CD8-positive, alpha-beta memory T cell (primary cell): ENCODE results near the gene FHIT. TPM values are rescaled to one million over a fixed set of nuclear protein-coding genes. Genes with fewer than 3 reads are reported as not detected.

Experiments used
- CTCF ChIA-PET: fragments of 350-600 bp; sonication (Branson Sonifier 250); formaldehyde crosslinking; loops from one replicate; lab custom pipeline; 2021; ENCODE audit warnings: antibody characterized with exemption; lab: Charles Lee
- POLR2A ChIA-PET: fragments of 350-600 bp; sonication (Branson Sonifier 250); formaldehyde crosslinking; loops from one replicate; lab custom pipeline; 2021; ENCODE audit warnings: antibody characterized with exemption; lab: Charles Lee
- DNase-seq, 5 donors: peaks; one replicate each; pipeline versions ENCODE4 v3.0.0 to v3.0.0-alpha.2; 2020 to 2022; ENCODE audit warnings: mixed read lengths in 1 of 5
- H3K27ac ChIP-seq: one replicate; pipeline ENCODE4 v1.7.0; 2013; ENCODE audit warnings: low read depth, mild to moderate bottlenecking, low read length, moderate library complexity
- H3K27me3 ChIP-seq: 2 replicates; pipeline ENCODE4 v1.7.0; 2013; ENCODE audit warnings: low read length, mild to moderate bottlenecking; ENCODE audit not compliant: insufficient read depth, poor library complexity, severe bottlenecking
- H3K36me3 ChIP-seq: 2 replicates; pipeline ENCODE4 v1.7.0; 2013; ENCODE audit warnings: mild to moderate bottlenecking, low read length, moderate library complexity; ENCODE audit not compliant: insufficient read depth
- H3K4me1 ChIP-seq: 2 replicates; pipeline ENCODE4 v1.7.0; 2013; ENCODE audit warnings: mild to moderate bottlenecking, low read length, moderate library complexity; ENCODE audit not compliant: insufficient read depth
- H3K4me3 ChIP-seq: 2 replicates; pipeline ENCODE4 v1.7.0; 2013; ENCODE audit warnings: mild to moderate bottlenecking, low read length
- H3K9me3 ChIP-seq: 2 replicates; pipeline ENCODE4 v1.7.0; 2013; ENCODE audit warnings: mild to moderate bottlenecking, low read length
- H3K27ac Mint-ChIP-seq, 8 donors: one replicate each; pipeline ENCODE4 v1.8.0; 2020 to 2021; ENCODE audit warnings: mixed read lengths in 8 of 8, mild to moderate bottlenecking in 6 of 8, inconsistent platforms in 3 of 8, moderate library complexity in 3 of 8
- H3K27me3 Mint-ChIP-seq, 2 donors: one replicate each; pipeline ENCODE4 v1.8.0; 2020 to 2021; ENCODE audit warnings: mixed read lengths in 2 of 2, mild to moderate bottlenecking in 1 of 2, moderate library complexity in 1 of 2
- H3K36me3 Mint-ChIP-seq, 3 donors: one replicate each; pipeline ENCODE4 v1.8.0; 2020 to 2021; ENCODE audit warnings: mixed read lengths in 3 of 3, inconsistent platforms in 1 of 3, mild to moderate bottlenecking in 1 of 3
- H3K4me1 Mint-ChIP-seq, 3 donors: one replicate each; pipeline ENCODE4 v1.8.0; 2020 to 2021; ENCODE audit warnings: mixed read lengths in 3 of 3, inconsistent platforms in 1 of 3, mild to moderate bottlenecking in 1 of 3
- H3K4me3 Mint-ChIP-seq, 7 donors: one replicate each; pipeline ENCODE4 v1.8.0; 2020 to 2021; ENCODE audit warnings: mixed read lengths in 7 of 7, mild to moderate bottlenecking in 6 of 7, moderate library complexity in 4 of 7, inconsistent platforms in 2 of 7
- H3K9me3 Mint-ChIP-seq, 5 donors: one replicate each; pipeline ENCODE4 v1.8.0; 2020 to 2022; ENCODE audit warnings: mixed read lengths in 5 of 5, mild to moderate bottlenecking in 3 of 5, moderate library complexity in 2 of 5, inconsistent platforms in 1 of 5
- polyA plus RNA-seq: library from polyadenylated mRNA; unstranded; fragments of 300-500 nt; fragmentation: Illumina TruSeq; gene quantifications from one replicate; pipeline ENCODE4 v1.2.3, GENCODE V29; 2021
- total RNA-seq, 2 experiments: library from RNA; stranded (reverse); gene quantifications; one replicate each; pipeline ENCODE4 v1.2.3, GENCODE V29; 2021

The FHIT gene
- total and polyA plus RNA-seq, 3 experiments from 2014 or later = 4.1 to 7.4 (median 4.2) TPM

- DNase-seq = no peak
- peaks cover 0 to 9% (median 3%) of the 10 kb centered on the region in 5 donors for H3K9me3 Mint-ChIP-seq
- no peaks in the 10 kb centered on the region for H3K27me3 ChIP-seq
- H3K4me3 ChIP-seq = no peak overlapping the region
- H3K4me1 Mint-ChIP-seq = no peaks in the 10 kb centered on the region
- no peak overlapping the region for H3K27ac Mint-ChIP-seq
- no peaks in the 10 kb centered on the region for H3K4me1 ChIP-seq
- ChIA-PET POLR2A (no interaction called here), CTCF (no interaction called here)
- H3K36me3 ChIP-seq = no peaks in the 10 kb centered on the region
- no peaks in the 10 kb centered on the region for H3K9me3 ChIP-seq
- peaks cover 0 to 4% (median 0%) of the 10 kb centered on the region in 3 donors for H3K36me3 Mint-ChIP-seq
- H3K27ac ChIP-seq = no peak overlapping the region
- no peak overlapping the region for H3K4me3 Mint-ChIP-seq
- peaks cover 3 to 4% of the 10 kb centered on the region in 2 donors for H3K27me3 Mint-ChIP-seq
These were observed 619.7 kb downstream of the FHIT start for GRCh38 chr3:60631509-60631908.

- no peak overlapping the region for H3K4me3 ChIP-seq
- peaks cover 0 to 9% (median 3%) of the 10 kb centered on the region in 5 donors for H3K9me3 Mint-ChIP-seq
- H3K27me3 ChIP-seq = no peaks in the 10 kb centered on the region
- H3K36me3 Mint-ChIP-seq = peaks cover 0 to 4% (median 0%) of the 10 kb centered on the region in 3 donors
- H3K9me3 ChIP-seq = no peaks in the 10 kb centered on the region
- no peak overlapping the region for H3K4me3 Mint-ChIP-seq
- H3K27ac ChIP-seq = no peak overlapping the region
- no peaks in the 10 kb centered on the region for H3K36me3 ChIP-seq
- DNase-seq = no peak
- CTCF ChIA-PET = no interaction called here
- POLR2A ChIA-PET = no interaction called here
- H3K27me3 Mint-ChIP-seq = peaks cover 3 to 4% of the 10 kb centered on the region in 2 donors
- H3K4me1 Mint-ChIP-seq = no peaks in the 10 kb centered on the region
- H3K27ac Mint-ChIP-seq = no peak overlapping the region
- no peaks in the 10 kb centered on the region for H3K4me1 ChIP-seq
These were observed 620.3 kb downstream of the FHIT start for GRCh38 chr3:60630953-60631352.

- peaks cover 0 to 9% (median 3%) of the 10 kb centered on the region in 5 donors for H3K9me3 Mint-ChIP-seq
- ChIA-PET CTCF (no interaction called here), POLR2A (no interaction called here)
- no peak for DNase-seq
- no peaks in the 10 kb centered on the region for H3K4me1 Mint-ChIP-seq
- H3K4me1 ChIP-seq = no peaks in the 10 kb centered on the region
- H3K27me3 Mint-ChIP-seq = peaks cover 3 to 4% of the 10 kb centered on the region in 2 donors
- no peak overlapping the region for H3K27ac ChIP-seq
- no peak overlapping the region for H3K27ac Mint-ChIP-seq
- H3K36me3 ChIP-seq = no peaks in the 10 kb centered on the region
- no peaks in the 10 kb centered on the region for H3K27me3 ChIP-seq
- no peak overlapping the region for H3K4me3 ChIP-seq
- no peaks in the 10 kb centered on the region for H3K9me3 ChIP-seq
- peaks cover 0 to 4% (median 0%) of the 10 kb centered on the region in 3 donors for H3K36me3 Mint-ChIP-seq
- no peak overlapping the region for H3K4me3 Mint-ChIP-seq
These were observed 621.4 kb downstream of the FHIT start for GRCh38 chr3:60629816-60630215.

GRCh38 chr3:60622349-60622748 is 628.9 kb downstream of the FHIT start:
- H3K9me3 Mint-ChIP-seq = peaks cover 4 to 14% (median 6%) of the 10 kb centered on the region in 5 donors
- no peaks in the 10 kb centered on the region for H3K36me3 ChIP-seq
- no peaks in the 10 kb centered on the region for H3K9me3 ChIP-seq
- no peaks in the 10 kb centered on the region for H3K27me3 ChIP-seq
- ChIA-PET POLR2A (no interaction called here), CTCF (no interaction called here)
- no peaks in the 10 kb centered on the region for H3K36me3 Mint-ChIP-seq
- no peak overlapping the region for H3K4me3 Mint-ChIP-seq
- no peaks in the 10 kb centered on the region for H3K4me1 Mint-ChIP-seq
- no peak overlapping the region for H3K27ac ChIP-seq
- DNase-seq = no peak
- H3K4me3 ChIP-seq = no peak overlapping the region
- no peaks in the 10 kb centered on the region for H3K27me3 Mint-ChIP-seq
- H3K27ac Mint-ChIP-seq = no peak overlapping the region
- no peaks in the 10 kb centered on the region for H3K4me1 ChIP-seq

GRCh38 chr3:60617188-60617587 is 634.1 kb downstream of the FHIT start:
- no peak for DNase-seq
- Histone ChIP-seq H3K27me3 (no peaks in the 10 kb centered on the region), H3K36me3 (no peaks in the 10 kb centered on the region), H3K4me3 (no peak overlapping the region), H3K9me3 (no peaks in the 10 kb centered on the region), H3K4me1 (no peaks in the 10 kb centered on the region), H3K27ac (no peak overlapping the region)
- Mint-ChIP-seq H3K27ac (no peak overlapping the region), H3K36me3 (peaks cover 0 to 5% (median 0%) of the 10 kb centered on the region in 3 donors), H3K4me3 (no peak overlapping the region), H3K4me1 (no peaks in the 10 kb centered on the region), H3K27me3 (peaks cover 0 to 2% of the 10 kb centered on the region in 2 donors), H3K9me3 (peaks cover 8 to 20% (median 11%) of the 10 kb centered on the region in 5 donors)
- ChIA-PET POLR2A (no interaction called here), CTCF (no interaction called here)

GRCh38 chr3:60613769-60614303 is 637.4 kb downstream of the FHIT start:
- POLR2A ChIA-PET = no interaction called here
- no peak for DNase-seq

GRCh38 chr3:60610441-60611112 is 640.7 kb downstream of the FHIT start:
- no peak overlapping the region for H3K4me3 ChIP-seq
- H3K27ac ChIP-seq = no peak overlapping the region
- CTCF ChIA-PET = no interaction called here
- Mint-ChIP-seq H3K9me3 (peaks cover 0 to 6% (median 5%) of the 10 kb centered on the region in 5 donors), H3K36me3 (peaks cover 0 to 5% (median 0%) of the 10 kb centered on the region in 3 donors), H3K4me1 (no peaks in the 10 kb centered on the region), H3K27ac (no peak overlapping the region), H3K27me3 (peaks cover 0 to 7% of the 10 kb centered on the region in 2 donors), H3K4me3 (no peak overlapping the region)
- H3K4me1 ChIP-seq = no peaks in the 10 kb centered on the region
- POLR2A ChIA-PET = no interaction called here
- H3K36me3 ChIP-seq = no peaks in the 10 kb centered on the region
- no peaks in the 10 kb centered on the region for H3K27me3 ChIP-seq
- DNase-seq = no peak
- no peaks in the 10 kb centered on the region for H3K9me3 ChIP-seq

More at GRCh38 chr3:60613769-60614303, 637.4 kb downstream of the FHIT start:
- Histone ChIP-seq H3K9me3 (no peaks in the 10 kb centered on the region), H3K4me1 (no peaks in the 10 kb centered on the region), H3K27ac (no peak overlapping the region), H3K36me3 (no peaks in the 10 kb centered on the region), H3K27me3 (no peaks in the 10 kb centered on the region), H3K4me3 (no peak overlapping the region)
- Mint-ChIP-seq H3K27ac (no peak overlapping the region), H3K9me3 (peaks cover 5 to 14% (median 7%) of the 10 kb centered on the region in 5 donors), H3K4me3 (no peak overlapping the region), H3K4me1 (no peaks in the 10 kb centered on the region), H3K36me3 (peaks cover 0 to 5% (median 0%) of the 10 kb centered on the region in 3 donors), H3K27me3 (peaks cover 0 to 5% of the 10 kb centered on the region in 2 donors)
- CTCF ChIA-PET = no interaction called here

- ChIA-PET POLR2A (no interaction called here), CTCF (no interaction called here)
- Histone ChIP-seq H3K27ac (no peak overlapping the region), H3K9me3 (no peaks in the 10 kb centered on the region), H3K27me3 (no peaks in the 10 kb centered on the region), H3K4me3 (no peak overlapping the region), H3K4me1 (no peaks in the 10 kb centered on the region), H3K36me3 (no peaks in the 10 kb centered on the region)
- no peak for DNase-seq
- Mint-ChIP-seq H3K27ac (no peak overlapping the region), H3K9me3 (peaks cover 0 to 5% (median 4%) of the 10 kb centered on the region in 5 donors), H3K36me3 (peaks cover 0 to 5% (median 0%) of the 10 kb centered on the region in 3 donors), H3K27me3 (peaks cover 0 to 7% of the 10 kb centered on the region in 2 donors), H3K4me1 (no peaks in the 10 kb centered on the region), H3K4me3 (no peak overlapping the region)
These were observed 641.8 kb downstream of the FHIT start for GRCh38 chr3:60609446-60609845.
